H9 (cell line): Measurements from ENCODE around the gene C2CD4A. TPM values are rescaled to one million over a fixed set of nuclear protein-coding genes. Genes with fewer than 3 reads are reported as not detected.

Experiments used
- DNase-seq: peaks from one replicate; pipeline ENCODE4 v3.0.0-alpha.2; 2017
- H2AFZ ChIP-seq: one replicate; pipeline ENCODE4 v1.6.1; 2013; ENCODE audit warnings: mild to moderate bottlenecking, low read length, control low read depth, moderate library complexity
- H2AK5ac ChIP-seq: 2 replicates; pipeline ENCODE4 v1.6.1; 2013; ENCODE audit warnings: low read length, control low read depth, mixed read lengths; ENCODE audit not compliant: insufficient read length
- H2BK120ac ChIP-seq: one replicate; pipeline ENCODE4 v1.6.1; 2013; ENCODE audit warnings: low read depth, mild to moderate bottlenecking, low read length, control low read depth, inconsistent platforms; ENCODE audit not compliant: poor library complexity, severe bottlenecking
- H2BK12ac ChIP-seq: 2 replicates; pipeline ENCODE4 v1.6.1; 2013; ENCODE audit warnings: low read length, control low read depth, mixed read lengths, low read depth; ENCODE audit not compliant: insufficient read length
- H2BK15ac ChIP-seq: 2 replicates; pipeline ENCODE4 v1.6.1; 2013; ENCODE audit warnings: low read depth, low read length, control low read depth
- H2BK20ac ChIP-seq: one replicate; pipeline ENCODE4 v1.6.1; 2013; ENCODE audit warnings: low read depth, mild to moderate bottlenecking, low read length, control low read depth, inconsistent platforms; ENCODE audit not compliant: poor library complexity, severe bottlenecking
- H2BK5ac ChIP-seq: 2 replicates; pipeline ENCODE4 v1.6.1; 2013; ENCODE audit warnings: low read length, control low read depth, mixed read lengths; ENCODE audit not compliant: insufficient read length
- H3K14ac ChIP-seq: 2 replicates; pipeline ENCODE4 v1.6.1; 2013; ENCODE audit warnings: low read length, control low read depth; ENCODE audit not compliant: insufficient read depth
- H3K18ac ChIP-seq: 2 replicates; pipeline ENCODE4 v1.6.1; 2013; ENCODE audit warnings: low read depth, mild to moderate bottlenecking, mixed read lengths, low read length, control low read depth; ENCODE audit not compliant: insufficient read length
- H3K23ac ChIP-seq: 2 replicates; pipeline ENCODE4 v1.6.1; 2013; ENCODE audit warnings: low read length, control low read depth, mixed read lengths, low read depth; ENCODE audit not compliant: insufficient read length
- H3K23me2 ChIP-seq: 2 replicates; pipeline ENCODE4 v1.6.1; 2013; ENCODE audit warnings: low read depth, mild to moderate bottlenecking, mixed read lengths, low read length, control low read depth; ENCODE audit not compliant: insufficient read length, poor library complexity, severe bottlenecking
- H3K27ac ChIP-seq: 2 replicates; pipeline ENCODE4 v1.5.1; 2013; ENCODE audit warnings: low read length, control low read depth, mixed read lengths, low read depth; ENCODE audit not compliant: insufficient read length
- H3K27me3 ChIP-seq: 2 replicates; pipeline ENCODE4 v1.6.1; 2013; ENCODE audit warnings: low read length, control low read depth, inconsistent platforms; ENCODE audit not compliant: insufficient read depth
- H3K4ac ChIP-seq: 2 replicates; pipeline ENCODE4 v1.6.1; 2013; ENCODE audit warnings: low read depth, mild to moderate bottlenecking, control low read depth, inconsistent platforms, low read length, moderate library complexity
- H3K4me1 ChIP-seq: 2 replicates; pipeline ENCODE4 v1.6.1; 2013; ENCODE audit warnings: low read length, control low read depth, inconsistent platforms; ENCODE audit not compliant: insufficient read depth
- H3K4me2 ChIP-seq: 2 replicates; pipeline ENCODE4 v1.6.1; 2013; ENCODE audit warnings: low read length, control low read depth, mixed read lengths; ENCODE audit not compliant: insufficient read length, insufficient read depth
- H3K56ac ChIP-seq: 2 replicates; pipeline ENCODE4 v1.6.1; 2013; ENCODE audit warnings: low read depth, mild to moderate bottlenecking, mixed read lengths, low read length, control low read depth; ENCODE audit not compliant: insufficient read length
- H3K79me1 ChIP-seq: 2 replicates; pipeline ENCODE4 v1.6.1; 2013; ENCODE audit warnings: low read depth, mild to moderate bottlenecking, moderate library complexity, low read length, control low read depth, inconsistent platforms; ENCODE audit not compliant: insufficient read depth, poor library complexity, severe bottlenecking
- H3K79me2 ChIP-seq: 2 replicates; pipeline ENCODE4 v1.6.1; 2013; ENCODE audit warnings: low read length, control low read depth, inconsistent platforms; ENCODE audit not compliant: insufficient read depth
- H3K9ac ChIP-seq: 2 replicates; pipeline ENCODE4 v1.6.1; 2013; ENCODE audit warnings: low read length, control low read depth, mixed read lengths; ENCODE audit not compliant: insufficient read length; ENCODE audit errors: extremely low read depth
- H3K9me3 ChIP-seq: one replicate; pipeline ENCODE4 v1.6.1; 2013; ENCODE audit warnings: low read depth, low read length, inconsistent platforms; ENCODE audit not compliant: control insufficient read depth
- H3T11ph ChIP-seq: one replicate; pipeline ENCODE4 v1.6.1; 2013; ENCODE audit warnings: mild to moderate bottlenecking, low read length, control low read depth, inconsistent platforms
- H4K20me1 ChIP-seq: one replicate; pipeline ENCODE4 v1.6.1; 2013; ENCODE audit not compliant: control insufficient read depth, insufficient read length, insufficient read depth
- H4K5ac ChIP-seq: 2 replicates; pipeline ENCODE4 v1.6.1; 2013; ENCODE audit warnings: low read depth, mild to moderate bottlenecking, mixed read lengths, low read length, control low read depth; ENCODE audit not compliant: insufficient read length
- H4K8ac ChIP-seq: replicated peaks from 2 replicates; pipeline ENCODE4 v1.6.1; 2013; ENCODE audit warnings: low read length, control low read depth, mixed read lengths, low read depth; ENCODE audit not compliant: insufficient read length
- H4K91ac ChIP-seq: 2 replicates; pipeline ENCODE4 v1.6.1; 2013; ENCODE audit warnings: low read depth, mild to moderate bottlenecking, moderate library complexity, mixed read lengths, low read length, control low read depth; ENCODE audit not compliant: insufficient read length
- H3K27ac Mint-ChIP-seq, 3 experiments: 2 replicates in 2 of 3; 3 replicates in 1 of 3; pipeline ENCODE4 v1.8.0; 2020 to 2021; ENCODE audit warnings: mixed read lengths in 3 of 3, mild to moderate bottlenecking in 1 of 3, moderate library complexity in 1 of 3
- H3K27me3 Mint-ChIP-seq: 2 replicates; pipeline ENCODE4 v1.8.0; 2021; ENCODE audit warnings: low read depth, mild to moderate bottlenecking, moderate library complexity, mixed read lengths
- H3K36me3 Mint-ChIP-seq, 3 experiments: 2 replicates in 2 of 3; 3 replicates in 1 of 3; pipeline ENCODE4 v1.8.0; 2020 to 2021; ENCODE audit warnings: low read depth in 3 of 3, mixed read lengths in 3 of 3; ENCODE audit not compliant: insufficient read depth in 1 of 3
- H3K4me1 Mint-ChIP-seq, 2 experiments: 2 replicates each; pipeline ENCODE4 v1.8.0; 2020; ENCODE audit warnings: mixed read lengths in 2 of 2
- H3K4me3 Mint-ChIP-seq, 2 experiments: 2 replicates in 1 of 2; 3 replicates in 1 of 2; pipeline ENCODE4 v1.8.0; 2020 to 2021; ENCODE audit warnings: mild to moderate bottlenecking in 2 of 2, mixed read lengths in 2 of 2, moderate library complexity in 1 of 2
- H3K9me3 Mint-ChIP-seq, 2 experiments: 2 replicates in 1 of 2; 3 replicates in 1 of 2; pipeline ENCODE4 v1.8.0; 2020; ENCODE audit warnings: mild to moderate bottlenecking in 2 of 2, mixed read lengths in 2 of 2, moderate library complexity in 1 of 2
- WGBS: extraction: QIAGEN DNeasy Blood & Tissue Kit; methylation state at CpG from one replicate; pipeline ENCODE4 v1.1.7; 2013; ENCODE audit warnings: missing lambda C conversion rate, low lambda C conversion rate, mixed read lengths; ENCODE audit not compliant: insufficient read length; ENCODE audit errors: extremely low coverage; 5-methylcytosine and 5-hydroxymethylcytosine counted together
- total RNA-seq: library from RNA; stranded (reverse); gene quantifications from 2 replicates; pipeline ENCODE4 v1.2.1, GENCODE V29; 2021
- TF ChIP-seq, protein P1 (sequence below): fragments of 200-600 bp; sonication (generic); conservative IDR thresholded peaks from 3 replicates; pipeline ENCODE4 v1.8.0; 2021; ENCODE audit warnings: antibody characterized with exemption, mild to moderate bottlenecking

Gene C2CD4A
- total RNA-seq, 1 experiment from 2014 or later, result not detected

DNA sequence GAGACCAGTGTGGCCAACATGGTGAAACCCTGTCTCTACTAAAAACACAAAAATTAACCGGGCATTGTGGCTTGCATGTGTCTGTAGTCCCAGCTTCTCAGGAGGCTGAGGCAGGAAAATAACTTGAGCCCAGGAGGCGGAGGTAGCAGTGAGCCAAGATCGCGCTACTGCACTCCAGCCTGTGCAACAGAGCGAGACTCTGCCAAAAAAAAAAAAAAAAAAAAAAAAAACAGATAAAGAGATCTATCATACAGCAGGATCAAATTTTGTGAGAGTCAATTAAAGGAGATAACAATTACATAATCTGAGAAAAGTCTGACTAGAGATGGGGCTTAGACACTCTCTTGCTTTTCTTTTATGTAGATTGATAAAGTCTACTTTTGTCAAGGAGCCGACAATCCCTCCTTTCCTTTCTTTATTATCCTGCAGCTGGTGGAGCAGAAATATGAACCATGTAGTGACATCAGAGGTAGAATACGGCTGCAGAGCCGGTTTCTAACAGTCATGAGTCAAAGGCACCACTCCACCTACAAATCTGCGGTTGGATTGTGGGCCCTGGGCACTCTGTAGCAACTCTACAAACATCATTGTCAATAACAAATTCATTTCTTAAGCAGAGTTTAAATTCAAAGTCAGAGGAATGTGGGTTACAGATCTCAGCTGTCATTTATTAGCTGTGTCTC is 9.0 kb downstream of the C2CD4A start:
- Histone ChIP-seq H2AK5ac (no peak overlapping the region), H2BK120ac (no peak overlapping the region), H4K91ac (no peak overlapping the region), H3K27ac (no peak overlapping the region), H4K8ac (no peak overlapping the region), H3K79me2 (no peaks in the 10 kb centered on the region; the same call in 1 of the 2 replicates), H3K56ac (no peak overlapping the region), H2AFZ (no peak overlapping the region), H3K4me1 (no peaks in the 10 kb centered on the region), H3K9ac (no peak overlapping the region), H3K4ac (no peak overlapping the region), H3K23ac (no peak overlapping the region), H2BK5ac (no peak overlapping the region), H2BK20ac (no peak overlapping the region), H3K23me2 (no peaks in the 10 kb centered on the region), H3K27me3 (no peaks in the 10 kb centered on the region), H2BK12ac (no peak overlapping the region), H4K5ac (no peak overlapping the region), H3K79me1 (no peaks in the 10 kb centered on the region), H3K9me3 (no peaks in the 10 kb centered on the region), H3K14ac (no peak overlapping the region), H3K4me2 (no peak overlapping the region), H4K20me1 (no peaks in the 10 kb centered on the region), H2BK15ac (no peak overlapping the region), H3K18ac (no peak overlapping the region), H3T11ph (no peak overlapping the region)
- Mint-ChIP-seq H3K27me3 (no peaks in the 10 kb centered on the region), H3K27ac (no peak overlapping the region), H3K36me3 (no peaks in the 10 kb centered on the region), H3K4me3 (no peak overlapping the region), H3K9me3 (no peaks in the 10 kb centered on the region), H3K4me1 (no peaks in the 10 kb centered on the region)
- TF ChIP-seq, protein P1, sequence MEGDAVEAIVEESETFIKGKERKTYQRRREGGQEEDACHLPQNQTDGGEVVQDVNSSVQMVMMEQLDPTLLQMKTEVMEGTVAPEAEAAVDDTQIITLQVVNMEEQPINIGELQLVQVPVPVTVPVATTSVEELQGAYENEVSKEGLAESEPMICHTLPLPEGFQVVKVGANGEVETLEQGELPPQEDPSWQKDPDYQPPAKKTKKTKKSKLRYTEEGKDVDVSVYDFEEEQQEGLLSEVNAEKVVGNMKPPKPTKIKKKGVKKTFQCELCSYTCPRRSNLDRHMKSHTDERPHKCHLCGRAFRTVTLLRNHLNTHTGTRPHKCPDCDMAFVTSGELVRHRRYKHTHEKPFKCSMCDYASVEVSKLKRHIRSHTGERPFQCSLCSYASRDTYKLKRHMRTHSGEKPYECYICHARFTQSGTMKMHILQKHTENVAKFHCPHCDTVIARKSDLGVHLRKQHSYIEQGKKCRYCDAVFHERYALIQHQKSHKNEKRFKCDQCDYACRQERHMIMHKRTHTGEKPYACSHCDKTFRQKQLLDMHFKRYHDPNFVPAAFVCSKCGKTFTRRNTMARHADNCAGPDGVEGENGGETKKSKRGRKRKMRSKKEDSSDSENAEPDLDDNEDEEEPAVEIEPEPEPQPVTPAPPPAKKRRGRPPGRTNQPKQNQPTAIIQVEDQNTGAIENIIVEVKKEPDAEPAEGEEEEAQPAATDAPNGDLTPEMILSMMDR, result no peak
- DNase-seq, result no peak
- no CpG with 5 or more reads among the region's 9 CpGs for WGBS
